HG03039 (cell line): ENCODE data around the gene SDSL.

Experiments
- ATAC-seq: cut with Tn5 transposase; IDR thresholded peaks from one replicate; pipeline ENCODE4 v1.9.1; 2021; ENCODE audit warnings: mild to moderate bottlenecking, moderate library complexity; ENCODE audit not compliant: unreplicated experiment

SDSL gene

GRCh38 chr12:113396200-113396599 is 26.0 kb upstream of the SDSL start:
- ATAC-seq: no peak

- ATAC-seq: no peak
These were observed 25.2 kb upstream of the SDSL start for GRCh38 chr12:113396828-113397496.

GRCh38 chr12:113397497-113398197 is 24.5 kb upstream of the SDSL start:
- no peak for ATAC-seq

- no peak for ATAC-seq
These were observed 23.6 kb upstream of the SDSL start for GRCh38 chr12:113398346-113399290.

- ATAC-seq: no peak
These were observed 22.7 kb upstream of the SDSL start for GRCh38 chr12:113399490-113399889.

GRCh38 chr12:113400362-113400761 is 21.8 kb upstream of the SDSL start:
- no peak for ATAC-seq

- no peak for ATAC-seq
These were observed 20.8 kb upstream of the SDSL start for GRCh38 chr12:113401066-113402000.

GRCh38 chr12:113402586-113403260 is 19.5 kb upstream of the SDSL start:
- ATAC-seq: no peak

GRCh38 chr12:113403435-113404415 is 18.5 kb upstream of the SDSL start, which contains the start of gene SDS:
Gene SDS, minus strand, starts transcription at chr12:113403887. Its CDS starts 4,179 bp downstream, at chr12:113399708.
- ATAC-seq: no peak

GRCh38 chr12:113405694-113406093 is 16.5 kb upstream of the SDSL start:
- no peak for ATAC-seq

- ATAC-seq: no peak
These were observed 14.1 kb upstream of the SDSL start for GRCh38 chr12:113407931-113408600.

- ATAC-seq: no peak
These were observed 13.4 kb upstream of the SDSL start for GRCh38 chr12:113408756-113409298.

GRCh38 chr12:113409462-113410124 is 12.6 kb upstream of the SDSL start:
- no peak for ATAC-seq

GRCh38 chr12:113413488-113413939 is 8.7 kb upstream of the SDSL start:
- no peak for ATAC-seq

GRCh38 chr12:113414519-113415038 is 7.6 kb upstream of the SDSL start:
- ATAC-seq: no peak

- ATAC-seq: no peak
These were observed 6.0 kb upstream of the SDSL start for GRCh38 chr12:113416091-113416754.
